ENCODE results near the gene CD6.

DNA sequence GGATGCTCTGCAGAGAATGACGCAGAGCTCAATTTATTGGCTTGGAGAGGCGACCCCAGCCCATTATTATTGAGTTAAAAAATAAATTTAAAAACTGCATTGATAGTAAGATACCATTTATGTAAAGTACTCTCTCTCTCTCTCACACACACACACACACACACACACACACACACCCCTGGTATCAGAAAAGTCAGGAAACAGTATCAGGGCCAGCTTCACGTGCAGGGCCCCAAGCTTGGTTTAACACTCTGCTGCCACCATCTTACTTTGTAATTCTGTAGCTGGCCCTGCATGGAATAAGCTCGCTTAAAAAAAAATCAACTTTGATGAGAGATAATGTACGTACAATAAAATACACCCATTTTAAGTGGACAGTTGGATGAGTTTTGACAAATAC is 71.1 kb downstream of the CD6 start:
- TF ChIP-seq POLR2AphosphoS5 (IDR thresholded peaks at IDR 0.05; ENCODE audit: low read depth, low read length) (no peak), TAF1 (IDR thresholded peaks at IDR 0.05; ENCODE audit: borderline replicate concordance, insufficient read depth, low read length) (no peak), SIN3A (IDR thresholded peaks at IDR 0.05; ENCODE audit: borderline replicate concordance, insufficient read depth, low read length) (no peak), REST (IDR thresholded peaks at IDR 0.05; ENCODE audit: insufficient read depth in 1 of 2, low read depth in 2 of 2, low read length in 2 of 2) (no peak)

All from PFSK-1 (cell line).